GM23338 (cell line): ENCODE measurements around the gene DPH7. TPM values are rescaled to one million over a fixed set of nuclear protein-coding genes. Genes with fewer than 3 reads are reported as not detected.
A peak's percentile ranks its signal among the peaks of the same experiment; 100 is the strongest.

Experiments used
- ATAC-seq: fragments of 200-7000 bp; cut with Tn5 transposase; 3 replicates; pipeline ENCODE4 v1.9.1; 2020
- DNase-seq: peaks from one replicate; pipeline ENCODE4 v3.0.0-alpha.2; 2015; ENCODE audit warnings: low spot score
- H2AFZ ChIP-seq: fragments of 200-600 bp; sonication (generic); 2 replicates; pipeline ENCODE4 v1.8.0; 2016; ENCODE audit warnings: antibody characterized with exemption, mild to moderate bottlenecking, moderate library complexity
- H3F3A ChIP-seq: fragments of 200-600 bp; sonication (generic); replicated peaks from 2 replicates; pipeline ENCODE4 v1.8.0; 2017; ENCODE audit warnings: antibody characterized with exemption, mixed run types, low read depth
- H3K27ac ChIP-seq: fragments of 200-600 bp; sonication (generic); 2 replicates; pipeline ENCODE4 v1.6.1; 2016; ENCODE audit warnings: low read depth
- H3K27me3 ChIP-seq: fragments of 200-600 bp; sonication (generic); 2 replicates; pipeline ENCODE4 v1.8.0; 2016; ENCODE audit warnings: mild to moderate bottlenecking, mixed run types, moderate library complexity; ENCODE audit not compliant: insufficient read depth
- H3K36me3 ChIP-seq: fragments of 200-600 bp; sonication (generic); 2 replicates; pipeline ENCODE4 v1.8.0; 2016; ENCODE audit warnings: mild to moderate bottlenecking; ENCODE audit not compliant: insufficient read depth
- H3K4me1 ChIP-seq: fragments of 200-600 bp; sonication (generic); 2 replicates; pipeline ENCODE4 v1.8.0; 2016; ENCODE audit warnings: mild to moderate bottlenecking, moderate library complexity; ENCODE audit not compliant: insufficient read depth
- H3K4me2 ChIP-seq: fragments of 200-600 bp; sonication (generic); 2 replicates; pipeline ENCODE4 v1.7.1; 2017; ENCODE audit warnings: mixed run types
- H3K4me3 ChIP-seq: fragments of 200-600 bp; sonication (generic); 2 replicates; pipeline ENCODE4 v1.6.1; 2016; ENCODE audit warnings: mixed run types
- H3K79me2 ChIP-seq: fragments of 200-600 bp; sonication (generic); replicated peaks from 2 replicates; pipeline ENCODE4 v1.8.0; 2017; ENCODE audit warnings: mild to moderate bottlenecking; ENCODE audit not compliant: insufficient read depth
- H3K9me2 ChIP-seq: fragments of 200-600 bp; sonication (generic); 2 replicates; pipeline ENCODE4 v1.8.0; 2017; ENCODE audit not compliant: insufficient read depth
- H4K20me1 ChIP-seq: fragments of 200-600 bp; sonication (generic); replicated peaks from 2 replicates; pipeline ENCODE4 v1.8.0; 2017; ENCODE audit warnings: mild to moderate bottlenecking; ENCODE audit not compliant: insufficient read depth
- H3K27ac Mint-ChIP-seq: 2 replicates; pipeline ENCODE4 v1.8.0; 2020; ENCODE audit warnings: inconsistent platforms, mild to moderate bottlenecking, moderate library complexity, mixed read lengths
- H3K27me3 Mint-ChIP-seq: 3 replicates; pipeline ENCODE4 v1.8.0; 2022; ENCODE audit warnings: low read depth, mild to moderate bottlenecking, moderate library complexity, mixed read lengths, inconsistent platforms; ENCODE audit not compliant: insufficient read depth, poor library complexity
- H3K36me3 Mint-ChIP-seq: 3 replicates; pipeline ENCODE4 v1.8.0; 2021; ENCODE audit warnings: low read depth, mild to moderate bottlenecking, inconsistent platforms, moderate library complexity, mixed read lengths
- H3K4me1 Mint-ChIP-seq: 3 replicates; pipeline ENCODE4 v1.8.0; 2020; ENCODE audit warnings: mild to moderate bottlenecking, inconsistent platforms, mixed read lengths
- H3K4me3 Mint-ChIP-seq: 3 replicates; pipeline ENCODE4 v1.8.0; 2021; ENCODE audit warnings: moderate library complexity, mild to moderate bottlenecking, inconsistent platforms, mixed read lengths
- H3K9me3 Mint-ChIP-seq: 3 replicates; pipeline ENCODE4 v1.8.0; 2020; ENCODE audit warnings: moderate library complexity, mild to moderate bottlenecking, inconsistent platforms, mixed read lengths
- CREB1 ChIP-seq: fragments of 250-450 bp; sonication (Bioruptor Pico); IDR thresholded peaks from 2 replicates; pipeline ENCODE4 v1.5.0; 2020; ENCODE audit warnings: low read depth, mild to moderate bottlenecking, moderate library complexity
- CTCF ChIP-seq, 2 experiments: fragments of 200-600 bp in 1 of 2; sonication (generic) in 1 of 2; conservative IDR thresholded peaks; 2 replicates each; pipeline versions ENCODE4 v1.5.1 to v1.6.1; 2016 to 2017; ENCODE audit warnings: antibody characterized with exemption in 2 of 2, low read depth in 2 of 2, mild to moderate bottlenecking in 2 of 2, moderate library complexity in 1 of 2
- EZH2 ChIP-seq: fragments of 200-600 bp; sonication (generic); IDR thresholded peaks from one replicate; pipeline ENCODE4 v1.8.0; 2017; ENCODE audit warnings: antibody characterized with exemption, mild to moderate bottlenecking, low read depth; ENCODE audit not compliant: unreplicated experiment
- EZH2phosphoT487 ChIP-seq: fragments of 200-600 bp; sonication (generic); IDR thresholded peaks from one replicate; pipeline ENCODE4 v1.8.1; 2018; ENCODE audit warnings: antibody characterized with exemption; ENCODE audit not compliant: unreplicated experiment
- JUNB ChIP-seq: IDR thresholded peaks from one replicate; pipeline ENCODE4 v1.6.1; 2016; ENCODE audit warnings: antibody characterized with exemption; ENCODE audit not compliant: unreplicated experiment
- NANOG ChIP-seq: IDR thresholded peaks from 2 replicates; pipeline ENCODE4 v1.6.1; 2016; ENCODE audit warnings: antibody characterized with exemption, borderline replicate concordance
- POLR2AphosphoS5 ChIP-seq: IDR thresholded peaks from 2 replicates; pipeline ENCODE4 v1.6.1; 2016; ENCODE audit warnings: antibody characterized with exemption, low read depth
- REST ChIP-seq: IDR thresholded peaks from one replicate; pipeline ENCODE4 v1.6.1; 2018; ENCODE audit warnings: antibody characterized with exemption; ENCODE audit not compliant: unreplicated experiment
- STAT1 ChIP-seq: IDR thresholded peaks from one replicate; pipeline ENCODE4 v1.6.1; 2016; ENCODE audit warnings: antibody characterized with exemption; ENCODE audit not compliant: unreplicated experiment
- ZNF114 ChIP-seq: fragments of 250-450 bp; sonication (Bioruptor Pico); IDR thresholded peaks from 2 replicates; pipeline ENCODE4 v1.5.0; 2020; ENCODE audit warnings: mild to moderate bottlenecking, moderate library complexity
- ZNF462 ChIP-seq: fragments of 250-450 bp; sonication (Bioruptor Pico); IDR thresholded peaks from 2 replicates; pipeline ENCODE4 v1.5.0; 2020; ENCODE audit warnings: mild to moderate bottlenecking, moderate library complexity
- polyA plus RNA-seq: library from polyadenylated mRNA; unstranded; fragments of >200 nt; fragmentation: Nextera tagmentation; extraction: Ambion mirVana; gene quantifications from 2 replicates; pipeline ENCODE4 v1.2.1, GENCODE V29; 2016
- total RNA-seq: library from RNA; depleted of rRNA; stranded (reverse); fragments of >200 nt; shearing (Covaris generic); gene quantifications from 2 replicates; pipeline ENCODE4 v1.2.3, GENCODE V29; 2014

Gene DPH7
- total and polyA plus RNA-seq, 2 experiments from 2014 or later, result 44.5 to 68.8 TPM

GRCh38 chr9:137588311-137588710 lies 9.6 kb upstream of the DPH7 start:
- Histone ChIP-seq H3K4me1 (peaks cover 9% of the 10 kb centered on the region), H3K79me2 (peaks cover 17% of the 10 kb centered on the region), H3K4me3 (no peak overlapping the region), H3K4me2 (no peak overlapping the region), H3K9me2 (no peaks in the 10 kb centered on the region), H4K20me1 (peaks cover 14% of the 10 kb centered on the region; the same call in 1 of the 2 replicates), H3F3A (0 out of 2 replicates have a peak, but pooled peaks cover 7% of the 10 kb centered on the region), H2AFZ (no peak overlapping the region), H3K36me3 (peaks cover 15% of the 10 kb centered on the region), H3K27me3 (no peaks in the 10 kb centered on the region), H3K27ac (no peak overlapping the region)
- H3K36me3 Mint-ChIP-seq, result peaks cover 52% of the 10 kb centered on the region
- peaks cover 2% of the 10 kb centered on the region; the same call in 1 of the 3 replicates for H3K9me3 Mint-ChIP-seq
- H3K4me3 Mint-ChIP-seq, result peak overlapping the region; percentile 88; the same call in 2 of the 3 replicates
- H3K27me3 Mint-ChIP-seq, result peaks cover 18% of the 10 kb centered on the region
- DNase-seq, result no peak
- no peak for TF ChIP-seq ZNF462 (CRISPR knock-in tag)
- TF ChIP-seq STAT1, result no peak
- no peak for TF ChIP-seq EZH2
- no peak for TF ChIP-seq CREB1
- no peak overlapping the region for H3K27ac Mint-ChIP-seq
- no peak for ATAC-seq
- peaks cover 5% of the 10 kb centered on the region; the same call in 2 of the 3 replicates for H3K4me1 Mint-ChIP-seq

GRCh38 chr9:137586854-137587253 lies 8.1 kb upstream of the DPH7 start:
- DNase-seq (no peak), ATAC-seq (no peak)
- Histone ChIP-seq H3K9me2 (no peaks in the 10 kb centered on the region), H3K27me3 (no peaks in the 10 kb centered on the region), H3K4me3 (no peak overlapping the region), H3K4me1 (peaks cover 9% of the 10 kb centered on the region), H3K79me2 (peaks cover 24% of the 10 kb centered on the region), H4K20me1 (peaks cover 17% of the 10 kb centered on the region; the same call in 1 of the 2 replicates), H3K4me2 (no peak overlapping the region), H3F3A (peaks cover 8% of the 10 kb centered on the region; the same call in 1 of the 2 replicates), H2AFZ (no peak overlapping the region), H3K36me3 (peaks cover 18% of the 10 kb centered on the region), H3K27ac (no peak overlapping the region)
- peaks cover 2% of the 10 kb centered on the region; the same call in 1 of the 3 replicates for H3K9me3 Mint-ChIP-seq
- H3K36me3 Mint-ChIP-seq, result peaks cover 67% of the 10 kb centered on the region
- peaks cover 22% of the 10 kb centered on the region for H3K27me3 Mint-ChIP-seq
- no peak overlapping the region for H3K27ac Mint-ChIP-seq
- H3K4me3 Mint-ChIP-seq, result no peak overlapping the region
- peaks cover 9% of the 10 kb centered on the region for H3K4me1 Mint-ChIP-seq
- no peak for TF ChIP-seq ZNF114
- TF ChIP-seq NANOG, result no peak
- no peak for TF ChIP-seq EZH2
- no peak for TF ChIP-seq CTCF (conservative IDR thresholded peaks at IDR 0.05; ENCODE audit: low read depth in 2 of 2)
- no peak for TF ChIP-seq STAT1
- no peak for TF ChIP-seq REST
- no peak for TF ChIP-seq EZH2phosphoT487
- TF ChIP-seq POLR2AphosphoS5, result no peak
- TF ChIP-seq CREB1, result no peak
- TF ChIP-seq JUNB, result no peak
